ENCODE measurements around the gene DNAH2. TPM values are rescaled to one million over a fixed set of nuclear protein-coding genes. Genes with fewer than 3 reads are reported as not detected.
A peak's percentile ranks its signal among the peaks of the same experiment; 100 is the strongest.

The DNAH2 gene
- total RNA-seq, 2 experiments from 2014 or later, result not detected

DNA sequence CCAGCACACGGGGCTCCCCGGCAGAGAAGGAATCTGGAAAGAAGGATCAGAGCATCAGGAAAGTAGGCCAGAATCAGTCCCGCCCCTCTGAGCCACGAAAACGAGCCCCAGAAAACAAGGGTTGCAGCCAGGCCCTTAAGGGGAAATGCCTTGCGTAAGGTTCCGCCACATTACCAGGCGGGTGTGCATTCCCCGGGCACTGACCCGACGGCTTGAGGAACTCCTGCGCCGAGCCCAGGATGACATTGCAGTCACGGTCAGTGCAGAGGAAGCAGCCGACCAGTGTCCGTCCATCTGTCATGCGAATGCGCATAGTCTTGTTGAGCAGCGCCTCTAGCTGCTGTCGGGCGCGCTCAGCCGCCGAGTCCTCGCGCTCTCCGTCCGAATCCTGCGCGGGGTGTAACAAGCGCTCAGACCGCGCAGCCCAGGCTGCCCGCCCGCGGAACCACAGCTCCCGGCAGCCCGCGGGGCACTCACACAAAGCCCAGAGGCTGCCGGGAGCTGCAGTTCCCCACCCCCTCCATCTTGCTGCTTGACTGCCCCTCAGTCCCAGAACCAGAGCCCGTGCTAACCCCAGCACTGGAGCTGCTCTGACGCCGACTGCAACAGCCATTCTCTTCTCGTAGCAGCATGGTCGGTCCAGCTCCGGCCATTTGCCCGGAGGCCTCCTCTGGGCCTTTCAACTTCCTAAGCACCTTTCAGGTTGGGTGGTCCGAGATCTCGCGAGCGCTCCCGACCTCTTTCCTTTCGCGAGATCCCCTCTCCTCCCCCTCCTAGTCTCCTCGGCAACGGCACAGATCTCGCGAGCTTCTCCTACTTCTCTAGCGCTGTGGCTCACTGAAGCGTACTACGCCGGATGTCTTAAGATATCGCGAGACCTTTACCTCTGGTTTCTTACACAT is 139.5 kb downstream of the DNAH2 start, which contains the start of gene NAA38:
TSS of gene NAA38 (minus strand) at position 749 of the 902 bp plus-strand sequence. CDS start at position 653, 96 bp downstream.
- POLR2A ChIA-PET, result interaction anchor here (0.8 to 2.1 kb wide), 5 partner anchors 15 to 31 kb away, joined by 3 to 10 read pairs (median 3); no protein-coding TSS in a partner anchor
- peaks cover 53% of the 10 kb centered on the region for H3K79me2 ChIP-seq (ENCODE audit: insufficient read depth, low read depth, low read length)

DNA sequence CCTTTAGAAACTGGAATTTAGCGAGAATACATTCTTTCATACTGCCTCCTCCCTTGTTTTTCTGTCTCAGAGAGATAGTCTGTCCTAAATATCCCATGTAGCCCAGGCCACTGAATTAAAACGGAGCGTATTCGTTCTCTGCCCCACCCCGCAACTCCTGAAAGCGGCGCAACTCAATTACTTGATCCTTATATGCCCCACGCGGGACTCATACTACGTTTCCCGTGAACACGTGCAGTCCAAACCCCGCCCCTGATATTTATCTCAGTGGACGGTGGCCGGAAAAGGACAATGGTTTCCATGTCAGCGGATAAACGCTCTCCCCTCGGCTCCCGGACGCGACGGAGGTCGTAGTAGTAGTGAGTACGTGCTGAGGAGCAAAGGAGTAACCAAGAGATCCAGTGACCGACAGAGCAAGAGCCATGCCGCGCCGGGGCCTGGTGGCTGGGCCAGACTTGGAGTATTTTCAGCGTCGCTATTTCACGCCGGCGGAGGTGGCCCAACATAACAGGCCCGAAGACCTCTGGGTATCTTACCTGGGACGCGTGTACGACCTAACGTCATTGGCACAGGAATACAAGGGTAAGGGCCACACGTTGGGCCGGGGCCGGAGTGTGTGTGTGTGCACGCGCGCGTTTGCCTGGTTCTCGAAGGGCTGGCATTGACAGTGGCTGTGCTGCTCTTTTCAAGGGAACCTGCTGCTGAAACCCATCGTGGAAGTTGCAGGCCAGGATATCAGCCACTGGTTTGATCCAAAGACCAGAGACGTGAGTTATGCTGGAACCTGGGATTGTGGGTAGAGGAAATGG is 140.4 kb downstream of the DNAH2 start, which contains the start of gene CYB5D1:
TSS of gene CYB5D1 (plus strand) at position 291 of the 809 bp plus-strand sequence. CDS start at position 423, 132 bp downstream.
- DNase-seq (ENCODE audit: low spot score), result peak; percentile 89
- intact Hi-C loops (cut with micrococcal nuclease; ENCODE audit: unreplicated experiment), result loop anchor here (1.0 kb wide), 3 partner anchors 23 to 36 kb away; no protein-coding TSS in a partner anchor
- no peak for TF ChIP-seq EZH2phosphoT487 (IDR thresholded peaks at IDR 0.05; ENCODE audit: borderline replicate concordance, low read depth, low read length)
- TF ChIP-seq, protein P1, sequence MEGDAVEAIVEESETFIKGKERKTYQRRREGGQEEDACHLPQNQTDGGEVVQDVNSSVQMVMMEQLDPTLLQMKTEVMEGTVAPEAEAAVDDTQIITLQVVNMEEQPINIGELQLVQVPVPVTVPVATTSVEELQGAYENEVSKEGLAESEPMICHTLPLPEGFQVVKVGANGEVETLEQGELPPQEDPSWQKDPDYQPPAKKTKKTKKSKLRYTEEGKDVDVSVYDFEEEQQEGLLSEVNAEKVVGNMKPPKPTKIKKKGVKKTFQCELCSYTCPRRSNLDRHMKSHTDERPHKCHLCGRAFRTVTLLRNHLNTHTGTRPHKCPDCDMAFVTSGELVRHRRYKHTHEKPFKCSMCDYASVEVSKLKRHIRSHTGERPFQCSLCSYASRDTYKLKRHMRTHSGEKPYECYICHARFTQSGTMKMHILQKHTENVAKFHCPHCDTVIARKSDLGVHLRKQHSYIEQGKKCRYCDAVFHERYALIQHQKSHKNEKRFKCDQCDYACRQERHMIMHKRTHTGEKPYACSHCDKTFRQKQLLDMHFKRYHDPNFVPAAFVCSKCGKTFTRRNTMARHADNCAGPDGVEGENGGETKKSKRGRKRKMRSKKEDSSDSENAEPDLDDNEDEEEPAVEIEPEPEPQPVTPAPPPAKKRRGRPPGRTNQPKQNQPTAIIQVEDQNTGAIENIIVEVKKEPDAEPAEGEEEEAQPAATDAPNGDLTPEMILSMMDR (conservative IDR thresholded peaks at IDR 0.05; ENCODE audit: low read length), result no peak
- Histone ChIP-seq H3K9me3 (ENCODE audit: low read length) (no peaks in the 10 kb centered on the region), H3K4me1 (ENCODE audit: insufficient read depth, low read length, poor library complexity, severe bottlenecking) (peaks cover 48% of the 10 kb centered on the region), H3K9me2 (ENCODE audit: insufficient read depth, low read length) (no peaks in the 10 kb centered on the region), H3K4me2 (ENCODE audit: low read length) (peak within 1 kb of the TSS; percentile 95), H4K20me1 (ENCODE audit: insufficient read depth, low read length) (peaks cover 8% of the 10 kb centered on the region; the same call in 1 of the 2 replicates), H3K4me3 (ENCODE audit: low read depth, low read length, poor library complexity, severe bottlenecking) (peak within 1 kb of the TSS; percentile 86), H3K36me3 (ENCODE audit: insufficient read depth, low read length) (peaks cover 76% of the 10 kb centered on the region), H2AFZ (ENCODE audit: low read length) (peak within 1 kb of the TSS; percentile 66), H3K27ac (ENCODE audit: low read depth, low read length, poor library complexity, severe bottlenecking) (peak within 1 kb of the TSS; percentile 86), H3K79me2 (ENCODE audit: insufficient read depth, low read depth, low read length) (peaks cover 61% of the 10 kb centered on the region)
- POLR2A ChIA-PET, result interaction anchor here (0.8 to 2.1 kb wide), 4 partner anchors 14 to 25 kb away, joined by 3 to 10 read pairs (median 4); no protein-coding TSS in a partner anchor
- BruUV-seq (replicated peaks), result TSS peak; percentile 52
- CTCF ChIA-PET (ENCODE audit: unreplicated experiment), result interaction anchor here (0.6 to 1.2 kb wide), 3 partner anchors 21 to 196 kb away, joined by 3 to 4 read pairs (median 3); no protein-coding TSS in a partner anchor

More for the DNA sequence above, 139.5 kb downstream of the DNAH2 start, which contains the start of gene NAA38:
- Histone ChIP-seq H3K4me2 (ENCODE audit: low read length) (peak within 1 kb of the TSS; percentile 95), H4K20me1 (ENCODE audit: insufficient read depth, low read length) (peaks cover 8% of the 10 kb centered on the region; the same call in 1 of the 2 replicates), H3K9me2 (ENCODE audit: insufficient read depth, low read length) (no peaks in the 10 kb centered on the region), H2AFZ (ENCODE audit: low read length) (peak within 1 kb of the TSS; percentile 66), H3K27ac (ENCODE audit: low read depth, low read length, poor library complexity, severe bottlenecking) (peak within 1 kb of the TSS; percentile 86), H3K4me3 (ENCODE audit: low read depth, low read length, poor library complexity, severe bottlenecking) (peak within 1 kb of the TSS; percentile 86), H3K4me1 (ENCODE audit: insufficient read depth, low read length, poor library complexity, severe bottlenecking) (peaks cover 47% of the 10 kb centered on the region), H3K9me3 (ENCODE audit: low read length) (no peaks in the 10 kb centered on the region), H3K36me3 (ENCODE audit: insufficient read depth, low read length) (peaks cover 77% of the 10 kb centered on the region)
- intact Hi-C loops (cut with micrococcal nuclease; ENCODE audit: unreplicated experiment), result loop anchor here (1.0 kb wide), 3 partner anchors 22 to 35 kb away; no protein-coding TSS in a partner anchor
- peak; percentile 100 for DNase-seq (ENCODE audit: low spot score)
- CTCF ChIA-PET (ENCODE audit: unreplicated experiment), result interaction anchor here (0.6 to 1.2 kb wide), 3 partner anchors 20 to 196 kb away, joined by 3 to 4 read pairs (median 3); no protein-coding TSS in a partner anchor
- TSS peak; percentile 94 for BruUV-seq (replicated peaks)
- no peak for TF ChIP-seq EZH2phosphoT487 (IDR thresholded peaks at IDR 0.05; ENCODE audit: borderline replicate concordance, low read depth, low read length)
- TF ChIP-seq, protein P1 (conservative IDR thresholded peaks at IDR 0.05; ENCODE audit: low read length), result peak; percentile 68
